Upper lobe of right lung (tissue), 1 donor: ENCODE data around the gene LAMA2. TPM values are rescaled to one million over a fixed set of nuclear protein-coding genes. Genes with fewer than 3 reads are reported as not detected.

Source experiments
- ATAC-seq: fragments of 200-7000 bp; cut with Tn5 transposase; one replicate; pipeline ENCODE4 v1.9.1; 2020; ENCODE audit warnings: mild to moderate bottlenecking, moderate library complexity
- DNase-seq: peaks from one replicate; pipeline ENCODE4 v3.0.0-alpha.2; 2020
- H3K27ac ChIP-seq: fragments of 200-600 bp; one replicate; pipeline ENCODE4 v1.8.0; 2022
- H3K27me3 ChIP-seq: fragments of 200-600 bp; one replicate; pipeline ENCODE4 v1.8.0; 2022; ENCODE audit warnings: mild to moderate bottlenecking
- H3K36me3 ChIP-seq: fragments of 200-600 bp; one replicate; pipeline ENCODE4 v1.8.0; 2022
- H3K4me1 ChIP-seq: fragments of 200-600 bp; one replicate; pipeline ENCODE4 v1.8.0; 2022
- H3K4me3 ChIP-seq: fragments of 200-600 bp; one replicate; pipeline ENCODE4 v1.8.0; 2022; ENCODE audit warnings: mild to moderate bottlenecking
- H3K9me3 ChIP-seq: fragments of 200-600 bp; one replicate; pipeline ENCODE4 v1.8.0; 2022
- CTCF ChIP-seq: fragments of 200-600 bp; IDR thresholded peaks from one replicate; pipeline ENCODE4 v1.8.0; 2022; ENCODE audit warnings: antibody characterized with exemption
- intact Hi-C: fragments of 100-400 bp; cut with DNase I; formaldehyde crosslinking; loops from one replicate; pipeline ENCODE4 v1.11.0; 2022
- total RNA-seq: library from RNA; stranded (reverse); fragmentation: NEBNext Ultra II Directional; extraction: Animal tissue kit (Norgen Biotek cat#: 25700); gene quantifications from one replicate; pipeline ENCODE4 v1.2.1, GENCODE V29; 2021
- donor health status: DM: no; HTN: yes; CAD: no; lungs with severe emphysema.

Gene LAMA2
- total RNA-seq, 1 donor from 2014 or later, result 42.1 TPM

- Histone ChIP-seq H3K27ac (no peak overlapping the region), H3K36me3 (no peaks in the 10 kb centered on the region), H3K4me1 (no peaks in the 10 kb centered on the region), H3K9me3 (no peaks in the 10 kb centered on the region), H3K27me3 (no peaks in the 10 kb centered on the region), H3K4me3 (no peak overlapping the region)
- no peak for TF ChIP-seq CTCF
- ATAC-seq, result no peak
- no peak for DNase-seq
- intact Hi-C loops, result no loop called here
Measured at GRCh38 chr6:129287231-129288177, 404.6 kb downstream of the LAMA2 start.

GRCh38 chr6:129289442-129289841 lies 406.5 kb downstream of the LAMA2 start:
- no peak for ATAC-seq

GRCh38 chr6:129292836-129293235 lies 409.9 kb downstream of the LAMA2 start:
- Histone ChIP-seq H3K4me1 (no peaks in the 10 kb centered on the region), H3K4me3 (no peak overlapping the region)

More at GRCh38 chr6:129289442-129289841, 406.5 kb downstream of the LAMA2 start:
- Histone ChIP-seq H3K27ac (no peak overlapping the region), H3K4me1 (no peaks in the 10 kb centered on the region), H3K9me3 (no peaks in the 10 kb centered on the region), H3K27me3 (no peaks in the 10 kb centered on the region), H3K36me3 (no peaks in the 10 kb centered on the region), H3K4me3 (no peak overlapping the region)
- no peak for DNase-seq
- intact Hi-C loops, result no loop called here
- no peak for TF ChIP-seq CTCF

GRCh38 chr6:129297592-129297991 lies 414.7 kb downstream of the LAMA2 start:
- Histone ChIP-seq H3K27me3 (no peaks in the 10 kb centered on the region), H3K9me3 (no peaks in the 10 kb centered on the region), H3K4me1 (no peaks in the 10 kb centered on the region), H3K27ac (no peak overlapping the region), H3K4me3 (no peak overlapping the region), H3K36me3 (no peaks in the 10 kb centered on the region)
- ATAC-seq, result no peak
- DNase-seq, result no peak
- intact Hi-C loops, result no loop called here
- TF ChIP-seq CTCF, result no peak

More at GRCh38 chr6:129292836-129293235, 409.9 kb downstream of the LAMA2 start:
- DNase-seq, result no peak
- ATAC-seq, result no peak
- H3K27me3 ChIP-seq, result no peaks in the 10 kb centered on the region
- H3K36me3 ChIP-seq, result no peaks in the 10 kb centered on the region
- TF ChIP-seq CTCF, result no peak
- intact Hi-C loops, result no loop called here
- H3K9me3 ChIP-seq, result no peaks in the 10 kb centered on the region
- no peak overlapping the region for H3K27ac ChIP-seq

- Histone ChIP-seq H3K27ac (no peak overlapping the region), H3K4me3 (no peak overlapping the region), H3K9me3 (no peaks in the 10 kb centered on the region), H3K4me1 (no peaks in the 10 kb centered on the region), H3K36me3 (no peaks in the 10 kb centered on the region), H3K27me3 (no peaks in the 10 kb centered on the region)
- intact Hi-C loops, result no loop called here
- no peak for TF ChIP-seq CTCF
- ATAC-seq (no peak), DNase-seq (no peak)
Measured at GRCh38 chr6:129302671-129303070, 419.7 kb downstream of the LAMA2 start.
